ENCODE data around the gene TMEM220. TPM values are rescaled to one million over a fixed set of nuclear protein-coding genes. Genes with fewer than 3 reads are reported as not detected.

TMEM220 gene
- total RNA-seq, 4 donors from 2014 or later: 11.4 to 17.8 (median 14.1) TPM

- no peak for TF ChIP-seq CTCF (IDR thresholded peaks at IDR 0.05; ENCODE audit: low read depth)
Measured at GRCh38 chr17:10761281-10761680, 31.5 kb upstream of the TMEM220 start.

- TF ChIP-seq CTCF (IDR thresholded peaks at IDR 0.05; ENCODE audit: low read depth): no peak
Measured at GRCh38 chr17:10758062-10758461, 28.2 kb upstream of the TMEM220 start.

- no peak for TF ChIP-seq CTCF (IDR thresholded peaks at IDR 0.05; ENCODE audit: low read depth)
Measured at GRCh38 chr17:10757647-10758046, 27.8 kb upstream of the TMEM220 start.

GRCh38 chr17:10757067-10757466, 27.2 kb upstream of the TMEM220 start:
- no peak for TF ChIP-seq CTCF (IDR thresholded peaks at IDR 0.05; ENCODE audit: low read depth)

GRCh38 chr17:10756619-10757018, 26.8 kb upstream of the TMEM220 start:
- TF ChIP-seq CTCF (IDR thresholded peaks at IDR 0.05; ENCODE audit: low read depth): no peak

- TF ChIP-seq CTCF (IDR thresholded peaks at IDR 0.05; ENCODE audit: low read depth): no peak
Measured at GRCh38 chr17:10756185-10756584, 26.4 kb upstream of the TMEM220 start.

- no peak for TF ChIP-seq CTCF (IDR thresholded peaks at IDR 0.05; ENCODE audit: low read depth)
Measured at GRCh38 chr17:10755592-10756127, 25.8 kb upstream of the TMEM220 start.

Measured in subcutaneous adipose tissue (tissue), 4 donors.